ENCODE results near the gene PITPNM2.

The PITPNM2 gene

GRCh38 chr12:123164222-123164621 lies 13.3 kb upstream of the PITPNM2 start:
- TF ChIP-seq ZNF70 (CRISPR knock-in tag; IDR thresholded peaks at IDR 0.05), result no peak
- TF ChIP-seq, protein P1, sequence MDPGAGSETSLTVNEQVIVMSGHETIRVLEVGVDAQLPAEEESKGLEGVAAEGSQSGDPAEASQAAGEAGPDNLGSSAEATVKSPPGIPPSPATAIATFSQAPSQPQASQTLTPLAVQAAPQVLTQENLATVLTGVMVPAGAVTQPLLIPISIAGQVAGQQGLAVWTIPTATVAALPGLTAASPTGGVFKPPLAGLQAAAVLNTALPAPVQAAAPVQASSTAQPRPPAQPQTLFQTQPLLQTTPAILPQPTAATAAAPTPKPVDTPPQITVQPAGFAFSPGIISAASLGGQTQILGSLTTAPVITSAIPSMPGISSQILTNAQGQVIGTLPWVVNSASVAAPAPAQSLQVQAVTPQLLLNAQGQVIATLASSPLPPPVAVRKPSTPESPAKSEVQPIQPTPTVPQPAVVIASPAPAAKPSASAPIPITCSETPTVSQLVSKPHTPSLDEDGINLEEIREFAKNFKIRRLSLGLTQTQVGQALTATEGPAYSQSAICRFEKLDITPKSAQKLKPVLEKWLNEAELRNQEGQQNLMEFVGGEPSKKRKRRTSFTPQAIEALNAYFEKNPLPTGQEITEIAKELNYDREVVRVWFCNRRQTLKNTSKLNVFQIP (CRISPR knock-in tag; IDR thresholded peaks at IDR 0.05; ENCODE audit: borderline replicate concordance, low read depth), result no peak
- no peak for TF ChIP-seq OSR1 (CRISPR knock-in tag; IDR thresholded peaks at IDR 0.05)
- TF ChIP-seq ZNF8 (CRISPR knock-in tag; IDR thresholded peaks at IDR 0.05), result no peak
- TF ChIP-seq BACH2 (CRISPR knock-in tag; IDR thresholded peaks at IDR 0.05; ENCODE audit: borderline replicate concordance), result no peak
- no peak for TF ChIP-seq ZFP30 (CRISPR knock-in tag; IDR thresholded peaks at IDR 0.05)
- TF ChIP-seq ARNTL (CRISPR knock-in tag; IDR thresholded peaks at IDR 0.05; ENCODE audit: borderline replicate concordance, low read depth), result no peak
- no peak for TF ChIP-seq ESRRG (CRISPR knock-in tag; IDR thresholded peaks at IDR 0.05)
- TF ChIP-seq RARB (CRISPR knock-in tag; IDR thresholded peaks at IDR 0.05), result no peak
- no peak for TF ChIP-seq ISL1 (CRISPR knock-in tag; IDR thresholded peaks at IDR 0.05)
- no peak for TF ChIP-seq ZNF565 (CRISPR knock-in tag; conservative IDR thresholded peaks at IDR 0.05; ENCODE audit: low read depth)
- TF ChIP-seq, protein P2, sequence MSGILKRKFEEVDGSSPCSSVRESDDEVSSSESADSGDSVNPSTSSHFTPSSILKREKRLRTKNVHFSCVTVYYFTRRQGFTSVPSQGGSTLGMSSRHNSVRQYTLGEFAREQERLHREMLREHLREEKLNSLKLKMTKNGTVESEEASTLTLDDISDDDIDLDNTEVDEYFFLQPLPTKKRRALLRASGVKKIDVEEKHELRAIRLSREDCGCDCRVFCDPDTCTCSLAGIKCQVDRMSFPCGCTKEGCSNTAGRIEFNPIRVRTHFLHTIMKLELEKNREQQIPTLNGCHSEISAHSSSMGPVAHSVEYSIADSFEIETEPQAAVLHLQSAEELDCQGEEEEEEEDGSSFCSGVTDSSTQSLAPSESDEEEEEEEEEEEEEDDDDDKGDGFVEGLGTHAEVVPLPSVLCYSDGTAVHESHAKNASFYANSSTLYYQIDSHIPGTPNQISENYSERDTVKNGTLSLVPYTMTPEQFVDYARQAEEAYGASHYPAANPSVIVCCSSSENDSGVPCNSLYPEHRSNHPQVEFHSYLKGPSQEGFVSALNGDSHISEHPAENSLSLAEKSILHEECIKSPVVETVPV (CRISPR knock-in tag; IDR thresholded peaks at IDR 0.05), result no peak
- TF ChIP-seq ZC3H10 (CRISPR knock-in tag; IDR thresholded peaks at IDR 0.05), result no peak
- TF ChIP-seq, protein P3, sequence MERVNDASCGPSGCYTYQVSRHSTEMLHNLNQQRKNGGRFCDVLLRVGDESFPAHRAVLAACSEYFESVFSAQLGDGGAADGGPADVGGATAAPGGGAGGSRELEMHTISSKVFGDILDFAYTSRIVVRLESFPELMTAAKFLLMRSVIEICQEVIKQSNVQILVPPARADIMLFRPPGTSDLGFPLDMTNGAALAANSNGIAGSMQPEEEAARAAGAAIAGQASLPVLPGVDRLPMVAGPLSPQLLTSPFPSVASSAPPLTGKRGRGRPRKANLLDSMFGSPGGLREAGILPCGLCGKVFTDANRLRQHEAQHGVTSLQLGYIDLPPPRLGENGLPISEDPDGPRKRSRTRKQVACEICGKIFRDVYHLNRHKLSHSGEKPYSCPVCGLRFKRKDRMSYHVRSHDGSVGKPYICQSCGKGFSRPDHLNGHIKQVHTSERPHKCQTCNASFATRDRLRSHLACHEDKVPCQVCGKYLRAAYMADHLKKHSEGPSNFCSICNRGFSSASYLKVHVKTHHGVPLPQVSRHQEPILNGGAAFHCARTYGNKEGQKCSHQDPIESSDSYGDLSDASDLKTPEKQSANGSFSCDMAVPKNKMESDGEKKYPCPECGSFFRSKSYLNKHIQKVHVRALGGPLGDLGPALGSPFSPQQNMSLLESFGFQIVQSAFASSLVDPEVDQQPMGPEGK (CRISPR knock-in tag; IDR thresholded peaks at IDR 0.05; ENCODE audit: borderline replicate concordance), result no peak
- TF ChIP-seq PPARA (CRISPR knock-in tag; IDR thresholded peaks at IDR 0.05; ENCODE audit: borderline replicate concordance), result no peak
- no peak for TF ChIP-seq CSDC2 (CRISPR knock-in tag; IDR thresholded peaks at IDR 0.05)
- no peak for TF ChIP-seq TOX (CRISPR knock-in tag; IDR thresholded peaks at IDR 0.05; ENCODE audit: borderline replicate concordance)
- TF ChIP-seq SNAI2 (CRISPR knock-in tag; IDR thresholded peaks at IDR 0.05), result no peak
- TF ChIP-seq, protein P4, sequence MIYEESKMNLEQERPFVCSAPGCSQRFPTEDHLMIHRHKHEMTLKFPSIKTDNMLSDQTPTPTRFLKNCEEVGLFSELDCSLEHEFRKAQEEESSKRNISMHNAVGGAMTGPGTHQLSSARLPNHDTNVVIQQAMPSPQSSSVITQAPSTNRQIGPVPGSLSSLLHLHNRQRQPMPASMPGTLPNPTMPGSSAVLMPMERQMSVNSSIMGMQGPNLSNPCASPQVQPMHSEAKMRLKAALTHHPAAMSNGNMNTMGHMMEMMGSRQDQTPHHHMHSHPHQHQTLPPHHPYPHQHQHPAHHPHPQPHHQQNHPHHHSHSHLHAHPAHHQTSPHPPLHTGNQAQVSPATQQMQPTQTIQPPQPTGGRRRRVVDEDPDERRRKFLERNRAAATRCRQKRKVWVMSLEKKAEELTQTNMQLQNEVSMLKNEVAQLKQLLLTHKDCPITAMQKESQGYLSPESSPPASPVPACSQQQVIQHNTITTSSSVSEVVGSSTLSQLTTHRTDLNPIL (CRISPR knock-in tag; IDR thresholded peaks at IDR 0.05; ENCODE audit: low read depth), result no peak
- TF ChIP-seq, protein P5, sequence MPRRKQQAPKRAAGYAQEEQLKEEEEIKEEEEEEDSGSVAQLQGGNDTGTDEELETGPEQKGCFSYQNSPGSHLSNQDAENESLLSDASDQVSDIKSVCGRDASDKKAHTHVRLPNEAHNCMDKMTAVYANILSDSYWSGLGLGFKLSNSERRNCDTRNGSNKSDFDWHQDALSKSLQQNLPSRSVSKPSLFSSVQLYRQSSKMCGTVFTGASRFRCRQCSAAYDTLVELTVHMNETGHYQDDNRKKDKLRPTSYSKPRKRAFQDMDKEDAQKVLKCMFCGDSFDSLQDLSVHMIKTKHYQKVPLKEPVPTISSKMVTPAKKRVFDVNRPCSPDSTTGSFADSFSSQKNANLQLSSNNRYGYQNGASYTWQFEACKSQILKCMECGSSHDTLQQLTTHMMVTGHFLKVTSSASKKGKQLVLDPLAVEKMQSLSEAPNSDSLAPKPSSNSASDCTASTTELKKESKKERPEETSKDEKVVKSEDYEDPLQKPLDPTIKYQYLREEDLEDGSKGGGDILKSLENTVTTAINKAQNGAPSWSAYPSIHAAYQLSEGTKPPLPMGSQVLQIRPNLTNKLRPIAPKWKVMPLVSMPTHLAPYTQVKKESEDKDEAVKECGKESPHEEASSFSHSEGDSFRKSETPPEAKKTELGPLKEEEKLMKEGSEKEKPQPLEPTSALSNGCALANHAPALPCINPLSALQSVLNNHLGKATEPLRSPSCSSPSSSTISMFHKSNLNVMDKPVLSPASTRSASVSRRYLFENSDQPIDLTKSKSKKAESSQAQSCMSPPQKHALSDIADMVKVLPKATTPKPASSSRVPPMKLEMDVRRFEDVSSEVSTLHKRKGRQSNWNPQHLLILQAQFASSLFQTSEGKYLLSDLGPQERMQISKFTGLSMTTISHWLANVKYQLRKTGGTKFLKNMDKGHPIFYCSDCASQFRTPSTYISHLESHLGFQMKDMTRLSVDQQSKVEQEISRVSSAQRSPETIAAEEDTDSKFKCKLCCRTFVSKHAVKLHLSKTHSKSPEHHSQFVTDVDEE (CRISPR knock-in tag; IDR thresholded peaks at IDR 0.05), result no peak
- no peak for ATAC-seq

- no peak for ATAC-seq
- TF ChIP-seq GLIS3 (CRISPR knock-in tag; IDR thresholded peaks at IDR 0.05), result no peak
- TF ChIP-seq BACH2 (CRISPR knock-in tag; IDR thresholded peaks at IDR 0.05; ENCODE audit: borderline replicate concordance), result no peak
- no peak for TF ChIP-seq RARB (CRISPR knock-in tag; IDR thresholded peaks at IDR 0.05)
- TF ChIP-seq, protein P3 (CRISPR knock-in tag; IDR thresholded peaks at IDR 0.05; ENCODE audit: borderline replicate concordance), result no peak
- TF ChIP-seq PPARA (CRISPR knock-in tag; IDR thresholded peaks at IDR 0.05; ENCODE audit: borderline replicate concordance), result no peak
- TF ChIP-seq ISL1 (CRISPR knock-in tag; IDR thresholded peaks at IDR 0.05), result no peak
- TF ChIP-seq ZNF8 (CRISPR knock-in tag; IDR thresholded peaks at IDR 0.05), result no peak
- TF ChIP-seq, protein P5 (CRISPR knock-in tag; IDR thresholded peaks at IDR 0.05), result no peak
- no peak for TF ChIP-seq ZNF70 (CRISPR knock-in tag; IDR thresholded peaks at IDR 0.05)
- no peak for TF ChIP-seq ZNF565 (CRISPR knock-in tag; conservative IDR thresholded peaks at IDR 0.05; ENCODE audit: low read depth)
- TF ChIP-seq TCF4 (CRISPR knock-in tag; IDR thresholded peaks at IDR 0.05; ENCODE audit: borderline replicate concordance), result no peak
These were observed 12.3 kb upstream of the PITPNM2 start for GRCh38 chr12:123163227-123163626.
